CD4-positive, alpha-beta T cell treated with Interleukin-6 for 4 hours (primary cell): Measurements from ENCODE around the gene RAB8A.

Experiments
- DNase-seq: peaks from one replicate; pipeline ENCODE4 v3.0.0-alpha.2; 2020; ENCODE audit warnings: mixed read lengths

RAB8A gene

DNA sequence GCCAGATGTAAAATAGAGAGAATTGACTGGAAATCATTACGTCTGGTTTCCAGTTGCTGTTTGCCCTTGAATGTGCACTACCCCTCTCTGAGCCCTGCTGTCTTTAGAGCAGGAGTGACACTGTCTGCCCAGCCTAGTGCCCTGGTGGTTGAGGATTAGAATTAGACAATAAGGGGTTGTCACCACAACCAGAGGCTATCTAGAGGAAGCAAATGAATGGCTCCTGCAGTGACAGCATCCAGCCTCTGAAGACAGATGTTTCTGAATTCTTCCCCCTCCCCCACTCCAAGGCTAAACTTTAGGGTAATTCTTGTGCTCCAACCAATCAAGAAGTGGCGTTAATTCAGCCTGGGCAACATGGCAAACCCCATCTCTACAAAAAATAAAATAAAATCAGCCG, 2.0 kb downstream of the RAB8A start:
- no peak for DNase-seq

DNA sequence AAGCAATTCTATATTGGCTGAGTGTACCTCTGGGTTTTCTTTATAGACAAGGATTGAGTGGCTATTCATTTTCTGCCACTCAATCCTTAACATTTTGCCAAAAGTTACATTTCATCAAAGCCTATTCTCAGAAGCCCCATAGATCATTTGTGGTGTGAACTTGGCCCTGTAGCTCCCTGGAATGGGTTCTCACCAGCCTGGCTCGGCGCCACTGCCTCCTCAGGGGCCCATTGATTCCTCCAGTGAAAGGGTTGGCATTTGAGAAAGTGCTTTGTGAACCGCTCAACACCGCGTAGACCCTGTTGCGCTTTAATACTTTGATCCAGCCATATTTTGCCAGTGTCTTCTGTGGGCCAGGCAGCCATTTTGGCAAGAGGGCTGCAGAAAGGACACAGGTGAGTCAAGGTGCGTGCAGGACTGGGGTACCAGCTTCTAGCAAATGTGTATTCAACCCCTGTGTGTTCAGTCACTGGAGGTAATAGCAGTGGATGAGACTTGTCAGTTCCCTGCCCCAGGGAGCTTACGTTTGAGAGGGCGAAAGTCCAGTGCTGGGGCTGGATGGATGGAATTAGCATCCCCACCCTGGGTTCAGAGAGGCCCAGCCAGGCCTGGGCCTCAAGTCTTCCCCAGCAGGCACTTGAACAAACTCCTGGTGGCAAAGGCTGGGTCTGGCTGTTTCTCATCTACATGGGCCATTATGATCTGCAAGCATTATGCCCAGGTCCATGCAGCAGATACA, 3.8 kb downstream of the RAB8A start:
- DNase-seq, result no peak

DNA sequence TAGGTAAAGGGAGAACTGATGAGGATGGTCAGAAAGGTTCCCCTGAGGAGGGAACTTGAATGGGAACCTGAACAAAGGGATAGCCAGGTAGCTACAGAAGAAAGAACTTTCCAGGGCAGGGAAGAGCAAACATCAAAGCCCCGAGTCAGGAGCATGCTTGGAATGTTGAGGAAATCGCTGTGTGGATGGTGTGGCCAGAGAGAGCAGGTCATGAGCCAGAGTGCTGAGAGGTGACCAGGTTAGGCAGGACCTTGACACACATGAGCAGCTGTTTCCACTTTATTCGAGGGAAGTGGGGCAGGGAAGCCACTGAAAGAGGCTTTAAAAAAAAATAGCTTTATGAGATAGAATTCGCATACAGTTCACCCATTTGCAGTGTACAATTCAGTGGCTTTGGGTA, 4.4 kb downstream of the RAB8A start:
- DNase-seq, result no peak

DNA sequence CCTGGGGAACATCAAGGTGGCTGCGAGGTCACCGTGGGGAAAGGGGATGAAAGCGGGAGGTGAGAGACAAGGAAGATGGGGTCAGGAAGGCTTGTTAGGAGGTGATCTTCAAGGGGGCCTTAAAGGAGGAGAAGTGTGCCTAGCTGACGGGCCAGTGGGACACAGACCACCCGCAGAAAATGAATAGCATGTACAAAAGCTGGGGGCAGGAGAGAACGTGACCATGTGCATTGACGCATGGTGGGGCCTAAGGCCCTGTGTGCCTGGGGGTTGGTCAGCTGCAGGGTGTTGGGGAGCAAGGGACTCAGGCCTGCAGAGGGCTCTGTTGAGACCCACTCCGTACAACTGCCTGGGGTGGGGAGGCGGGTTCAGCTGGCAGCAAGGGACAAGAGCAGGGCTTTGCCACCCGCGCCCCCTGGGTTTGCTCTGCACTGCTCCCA, 5.9 kb downstream of the RAB8A start:
- DNase-seq, result no peak

DNA sequence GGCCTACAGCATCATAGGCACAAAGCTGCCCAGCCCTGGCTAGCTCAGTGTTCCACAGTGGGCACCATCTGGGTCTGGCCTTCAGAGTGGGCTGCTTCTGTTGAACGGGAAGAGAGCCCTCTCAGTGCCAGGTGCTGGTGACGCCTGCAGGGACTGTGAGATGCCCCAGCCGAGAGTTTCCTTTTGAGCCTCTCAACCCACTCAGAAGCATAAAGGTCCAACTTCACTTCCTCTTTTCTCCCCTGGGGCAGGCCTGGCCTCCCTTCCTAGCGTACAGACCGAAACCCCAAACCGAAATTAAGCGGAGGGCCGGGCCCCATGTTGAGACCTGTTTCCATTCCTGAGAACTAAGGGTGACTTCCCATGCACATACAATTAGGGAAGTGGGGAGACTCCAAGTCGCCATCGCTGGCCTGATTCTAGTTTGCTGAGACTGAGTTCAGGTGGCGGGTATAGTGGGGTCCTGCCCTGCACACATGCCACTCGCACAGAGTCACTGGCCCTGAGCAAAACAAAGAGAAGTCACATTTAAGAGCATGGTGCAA, 6.9 kb downstream of the RAB8A start:
- no peak for DNase-seq

DNA sequence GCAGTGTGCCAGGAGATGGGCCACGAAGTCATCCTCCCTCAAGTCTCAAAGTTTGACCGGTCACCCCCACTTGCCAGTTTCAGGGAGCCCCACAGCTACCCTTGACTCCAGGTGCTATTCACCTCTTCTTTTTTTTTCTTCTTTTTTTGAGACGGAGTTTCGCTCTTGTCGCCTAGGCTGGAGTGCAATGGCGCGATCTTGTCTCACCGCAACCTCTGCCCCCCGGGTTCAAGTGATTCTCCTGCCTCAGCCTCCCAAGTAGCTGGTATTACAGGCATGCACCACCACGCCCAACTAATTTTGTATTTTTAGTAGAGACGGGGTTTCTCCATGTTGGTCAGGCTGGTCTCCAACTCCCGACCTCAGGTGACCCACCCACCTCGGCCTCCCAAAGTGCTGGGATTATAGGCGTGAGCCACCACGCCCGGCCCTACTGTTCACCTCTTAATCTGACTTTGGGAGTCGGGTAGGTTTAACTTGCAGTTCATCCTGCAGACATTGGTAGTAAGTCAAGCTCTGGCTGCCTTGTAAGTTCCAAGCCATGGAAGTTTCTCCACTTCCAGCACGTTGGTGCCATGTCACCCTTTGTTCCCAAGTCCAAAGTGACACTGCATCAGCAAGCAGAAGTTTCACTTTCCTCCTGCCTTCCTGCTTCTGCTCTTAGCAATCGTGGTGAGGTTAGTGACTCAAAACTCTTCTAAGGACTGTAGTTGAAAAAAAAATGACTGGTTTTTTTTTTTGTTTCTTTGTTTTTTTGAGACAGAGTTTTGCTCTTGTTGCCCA, 7.6 kb downstream of the RAB8A start:
- DNase-seq, result peak; percentile 20

DNA sequence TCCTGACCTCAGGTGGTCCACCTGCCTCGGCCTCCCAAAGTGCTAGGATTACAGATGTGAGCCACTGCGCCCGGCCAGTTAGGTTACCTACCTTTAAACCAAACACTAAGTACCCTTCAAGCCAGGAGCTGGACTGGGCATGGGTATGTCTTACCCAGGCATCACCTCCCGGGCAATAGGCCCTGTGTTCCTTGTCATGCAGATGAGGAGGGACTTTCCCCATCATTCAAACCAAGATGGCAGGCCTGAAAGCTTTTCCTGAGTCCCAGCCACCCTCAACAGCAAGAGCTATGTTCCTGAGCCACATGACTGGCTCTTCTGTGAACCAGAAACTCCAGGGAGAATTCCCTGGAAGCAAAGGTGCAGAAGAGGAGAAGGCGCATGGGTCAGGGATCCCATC, 9.5 kb downstream of the RAB8A start:
- DNase-seq, result no peak

DNA sequence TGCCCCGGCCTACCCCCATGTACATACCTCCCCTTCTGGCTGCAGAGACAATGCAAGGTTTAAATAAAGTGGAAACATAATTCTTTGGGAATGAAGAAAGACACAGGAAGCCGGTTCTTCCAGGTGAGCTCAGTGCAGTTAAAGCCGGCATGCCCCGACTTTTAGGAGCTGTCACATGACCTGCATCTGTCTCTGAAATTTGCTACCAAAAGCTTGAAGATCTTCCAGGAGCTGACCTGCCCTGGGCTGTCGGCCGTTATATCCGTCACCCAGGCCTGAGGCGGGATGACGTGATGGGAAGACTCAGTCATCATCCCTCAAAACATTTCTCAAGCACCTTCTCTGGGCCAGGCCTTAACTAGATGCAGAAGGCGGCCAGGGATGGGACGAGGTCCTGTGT, 10.3 kb downstream of the RAB8A start:
- DNase-seq, result no peak

DNA sequence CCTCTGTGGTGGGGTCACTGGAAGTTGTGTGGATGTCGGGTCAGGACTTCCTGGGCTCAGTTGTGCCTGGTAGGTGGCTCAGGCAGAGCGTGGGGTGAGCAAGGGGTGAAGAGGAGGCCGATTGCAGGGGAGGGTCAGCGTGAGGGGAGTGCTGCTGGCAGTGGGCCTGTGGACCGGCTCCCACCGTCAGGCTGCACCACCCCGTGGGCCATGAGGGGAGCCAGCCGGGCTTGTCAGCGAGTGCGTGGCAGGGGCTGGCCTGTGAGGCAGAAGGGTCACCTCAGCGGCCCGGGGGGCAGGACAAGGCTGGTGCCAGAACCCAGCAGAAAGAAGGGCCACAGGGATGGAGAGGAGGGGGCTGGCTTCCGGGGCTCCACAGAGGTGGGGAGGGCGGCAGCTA, 13.3 kb downstream of the RAB8A start:
- DNase-seq, result no peak

DNA sequence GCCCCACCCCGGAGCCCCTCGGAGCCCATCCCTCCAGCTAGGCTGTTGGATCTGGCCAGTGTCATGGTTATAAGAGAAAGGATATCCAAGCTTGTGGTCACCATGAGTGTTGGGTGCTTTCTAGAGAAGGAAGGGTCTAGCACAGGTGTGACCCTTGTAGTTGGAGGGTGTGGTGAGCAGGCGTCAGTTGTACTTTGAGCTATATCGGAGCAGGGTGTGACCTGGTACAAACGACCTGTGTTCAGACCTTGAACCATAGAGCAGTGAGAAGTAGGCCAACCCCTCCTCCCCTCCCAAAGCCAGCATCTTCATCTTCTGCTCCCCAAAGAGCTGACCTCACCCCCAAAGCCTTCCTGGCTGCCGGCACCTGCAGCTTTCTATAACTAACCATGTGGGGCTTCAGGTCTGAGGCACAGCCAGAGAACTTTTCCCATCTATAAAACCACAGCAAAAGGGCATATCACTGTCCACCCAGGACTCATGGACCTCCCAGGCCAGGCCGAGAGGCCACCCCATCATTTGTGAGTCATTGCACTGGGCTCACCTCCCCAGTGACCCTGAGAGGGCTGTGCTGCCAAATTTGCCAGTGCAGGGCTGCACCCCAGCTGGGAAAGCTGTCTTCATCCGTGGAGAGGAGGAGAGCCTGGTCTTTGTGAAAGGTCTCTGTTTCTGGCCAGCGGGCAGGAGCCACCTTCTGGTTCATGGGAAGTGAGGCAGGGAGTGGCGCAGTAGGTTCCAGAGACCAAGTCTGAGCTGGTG, 14.2 kb downstream of the RAB8A start:
- DNase-seq, result no peak

DNA sequence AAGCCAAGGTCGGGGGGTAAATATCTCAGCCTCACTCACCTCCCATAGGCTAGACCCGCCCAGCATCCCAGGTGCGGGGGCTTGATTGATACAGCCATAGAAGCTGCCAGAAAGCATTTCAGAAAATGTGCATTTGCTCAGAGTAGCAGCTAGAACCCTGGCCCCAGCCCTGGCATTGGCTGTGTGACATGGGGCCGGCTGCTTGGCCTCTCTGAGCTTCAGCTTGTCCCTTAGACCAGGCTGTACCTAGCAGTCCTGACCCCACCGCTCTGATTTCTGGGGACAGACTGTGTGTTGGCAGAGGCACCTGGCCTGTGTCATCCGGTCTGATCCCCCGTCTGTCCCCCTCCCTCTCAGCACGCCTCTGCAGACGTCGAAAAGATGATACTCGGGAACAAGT, 15.4 kb downstream of the RAB8A start:
- DNase-seq, result no peak

DNA sequence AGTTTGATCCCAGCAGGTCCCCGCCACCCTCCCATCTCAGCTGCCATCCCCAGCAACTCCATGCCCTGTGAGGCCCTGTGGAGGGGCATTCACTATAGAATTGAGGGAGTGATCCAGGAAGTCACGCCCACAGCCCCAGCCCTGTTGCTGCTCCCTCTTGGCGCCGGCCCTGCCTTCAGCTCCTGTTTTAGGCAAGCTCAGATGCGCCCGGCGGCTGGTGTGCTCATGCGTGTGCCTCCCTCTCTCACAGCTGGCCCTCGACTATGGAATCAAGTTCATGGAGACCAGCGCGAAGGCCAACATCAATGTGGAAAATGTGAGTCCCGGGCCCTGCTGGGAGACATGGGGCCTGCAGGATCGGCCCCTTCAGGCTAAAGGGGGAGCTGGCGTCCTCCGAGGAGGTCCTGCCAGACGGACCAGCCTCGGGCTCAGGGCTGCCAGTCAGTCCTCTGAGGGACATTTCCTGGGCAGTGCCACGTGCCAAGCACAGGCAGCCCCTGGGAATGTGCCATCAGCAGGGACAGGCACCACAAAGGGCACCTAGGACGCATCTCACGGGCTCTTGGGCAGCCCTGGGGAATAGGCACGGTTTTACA, 16.2 kb downstream of the RAB8A start:
- no peak for DNase-seq

DNA sequence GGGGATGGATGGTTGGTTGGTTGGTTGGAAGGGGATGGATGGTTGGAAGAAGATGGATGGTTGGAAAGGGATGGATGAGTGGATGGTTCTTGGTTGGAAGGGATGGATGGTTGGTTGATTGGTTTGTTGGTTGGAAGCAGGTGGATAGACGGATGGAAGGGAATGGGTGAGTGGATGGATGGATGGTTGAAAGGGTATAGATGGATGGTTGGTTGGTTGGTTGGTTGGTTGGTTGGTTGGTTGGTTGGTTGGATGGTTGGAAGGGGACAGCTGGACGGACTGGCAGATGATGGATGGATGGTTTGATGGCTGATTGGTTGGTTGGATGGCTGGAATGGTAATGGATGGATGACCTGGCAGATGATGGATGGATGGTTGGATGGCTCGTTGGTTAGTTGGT, 20.0 kb downstream of the RAB8A start:
- DNase-seq, result no peak

DNA sequence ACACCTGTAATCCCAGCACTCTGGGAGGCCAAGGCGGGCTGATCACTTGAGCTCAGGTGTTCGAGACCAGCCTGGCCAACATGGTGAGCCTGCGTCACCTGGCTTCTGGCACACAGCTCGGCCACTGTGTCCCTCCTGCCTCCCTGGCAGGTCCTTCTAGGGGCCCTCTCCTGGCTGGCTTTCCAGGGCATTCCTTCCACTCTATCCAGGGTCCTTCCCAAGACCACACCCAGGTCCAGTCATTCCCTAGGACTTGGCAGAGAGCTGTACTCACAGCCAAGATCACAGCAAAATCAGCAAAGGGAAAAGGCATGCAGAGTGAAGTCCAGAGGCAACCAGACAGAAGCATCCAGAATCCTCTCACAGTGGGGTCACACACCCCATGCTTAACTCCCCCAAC, 22.1 kb downstream of the RAB8A start:
- no peak for DNase-seq

DNA sequence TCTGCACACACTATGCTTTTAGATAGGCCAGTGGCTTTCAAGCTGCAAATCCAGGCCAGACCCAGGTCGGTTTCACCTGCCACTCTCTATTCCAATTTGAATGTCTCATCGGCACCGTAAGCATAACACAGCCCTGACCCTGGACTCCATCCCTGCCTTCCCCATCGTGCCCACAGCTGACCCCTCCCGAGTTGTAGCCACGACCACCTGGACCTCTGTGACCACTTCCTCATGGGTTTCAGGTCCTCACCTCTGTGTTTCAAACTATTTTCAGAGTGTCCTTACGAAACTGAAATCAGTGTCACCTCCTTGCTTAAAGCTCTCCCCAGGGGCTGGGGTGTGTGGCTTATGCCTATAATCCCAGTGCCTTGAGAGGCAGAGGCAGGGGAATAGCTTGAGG, 22.8 kb downstream of the RAB8A start:
- no peak for DNase-seq

DNA sequence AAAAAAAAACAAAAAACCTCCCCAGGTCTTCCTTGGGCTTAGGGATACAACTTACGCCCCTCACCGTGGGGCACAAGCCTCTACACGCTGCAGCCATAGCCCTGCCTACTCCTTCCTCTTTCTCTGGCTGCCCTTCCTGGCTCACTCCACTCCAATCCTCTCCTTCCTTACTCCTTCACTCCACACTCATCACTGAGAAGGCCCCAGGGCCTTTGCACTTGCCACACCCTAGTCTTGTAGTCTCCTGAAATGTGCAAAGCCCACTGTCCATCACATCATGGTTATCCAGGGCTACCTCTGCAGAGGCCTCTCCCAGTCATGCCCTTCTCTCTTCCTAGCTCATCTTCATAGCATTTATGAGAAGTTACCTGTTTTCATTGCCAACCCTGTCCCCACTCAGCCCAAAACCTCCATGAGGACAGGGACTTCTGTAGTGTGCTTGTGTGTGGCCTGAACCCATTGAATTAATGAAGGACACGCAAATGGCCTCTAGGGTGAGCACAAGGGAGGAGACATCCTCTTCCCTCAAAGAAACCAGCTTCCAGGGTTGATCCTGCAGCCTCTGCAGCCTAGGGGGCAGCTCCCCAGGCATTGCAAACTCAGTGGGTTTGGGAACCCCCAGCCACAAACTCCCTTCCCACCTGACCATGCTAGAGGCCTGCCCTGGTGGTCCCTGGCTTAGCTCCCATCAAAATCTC, 23.9 kb downstream of the RAB8A start:
- DNase-seq, result no peak

DNA sequence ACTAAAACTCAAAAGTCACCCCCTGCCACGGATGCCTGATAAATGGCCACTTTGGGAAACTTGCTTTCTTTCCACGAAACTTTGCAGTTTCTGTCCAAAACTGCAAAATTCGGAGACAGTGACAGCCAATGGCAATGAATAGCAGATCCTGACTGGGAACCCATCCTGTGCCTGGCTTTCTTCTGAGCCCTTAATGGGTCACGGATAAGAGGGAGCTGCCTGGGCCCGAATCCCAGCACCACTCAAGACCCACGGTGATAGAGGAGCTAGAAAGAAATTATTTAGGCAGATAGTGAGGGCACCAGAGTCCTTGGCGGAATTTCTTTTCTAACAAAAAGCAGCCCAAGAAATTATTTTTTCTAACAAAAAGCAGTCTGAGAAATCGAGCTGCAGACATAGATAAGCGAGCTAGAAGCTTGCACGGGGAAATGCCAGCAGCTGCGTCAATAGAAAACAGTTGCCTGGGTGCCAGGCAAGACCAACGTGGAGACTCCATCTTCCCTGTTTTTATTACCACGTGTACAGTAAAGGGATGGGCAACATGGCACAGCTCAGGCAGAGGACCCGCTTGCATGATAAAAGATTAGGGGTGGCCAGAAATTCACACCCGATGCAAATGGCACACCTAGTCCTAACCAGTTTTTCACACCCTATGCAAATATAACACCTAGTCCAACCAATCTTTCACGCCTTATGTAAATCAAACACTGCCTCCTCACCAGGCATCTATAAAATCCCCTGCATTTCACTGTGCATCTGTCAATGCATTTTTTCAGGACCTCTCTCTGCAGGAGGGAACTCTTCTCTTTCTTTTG, 24.7 kb downstream of the RAB8A start:
- DNase-seq, result no peak

DNA sequence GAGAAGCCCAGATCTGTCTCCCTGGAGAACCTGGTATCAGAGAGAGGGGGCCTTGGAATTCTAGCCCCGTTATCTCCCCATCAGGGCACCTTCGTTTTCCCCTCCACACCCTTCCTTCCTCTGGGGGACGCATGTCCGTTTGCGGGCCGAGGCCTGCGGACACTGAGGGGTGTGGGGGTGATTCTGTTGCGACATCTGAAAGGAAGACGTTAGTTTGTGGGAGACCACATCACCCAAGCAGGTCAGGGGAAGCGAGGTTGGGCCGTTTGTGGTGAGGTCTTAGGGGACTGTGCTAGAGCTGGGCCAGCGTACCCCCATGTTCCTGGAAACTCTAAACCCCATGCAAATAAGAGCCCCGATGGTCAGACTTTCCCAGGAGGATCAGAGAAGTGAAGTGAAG, 28.1 kb downstream of the RAB8A start:
- DNase-seq, result no peak

DNA sequence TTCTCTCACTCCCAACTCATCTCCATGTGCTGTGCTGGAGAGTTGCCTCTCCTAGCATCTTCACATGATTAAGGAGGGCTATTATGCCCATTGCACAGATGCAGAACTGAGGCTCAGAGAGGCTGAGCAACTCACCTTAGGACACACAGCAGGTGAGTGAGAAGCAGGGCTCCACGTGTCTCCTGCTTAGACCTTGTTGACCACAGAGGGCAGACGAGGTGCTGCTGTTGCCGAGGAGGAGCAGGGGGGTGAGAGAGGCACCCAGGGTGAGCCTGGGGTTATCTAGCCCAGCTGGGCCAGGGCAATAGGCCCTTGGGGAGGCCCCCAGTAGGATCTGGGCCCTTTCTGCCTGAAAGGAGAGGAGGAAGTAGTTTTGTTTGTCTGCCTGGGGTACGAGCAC, 29.4 kb downstream of the RAB8A start:
- DNase-seq, result no peak

DNA sequence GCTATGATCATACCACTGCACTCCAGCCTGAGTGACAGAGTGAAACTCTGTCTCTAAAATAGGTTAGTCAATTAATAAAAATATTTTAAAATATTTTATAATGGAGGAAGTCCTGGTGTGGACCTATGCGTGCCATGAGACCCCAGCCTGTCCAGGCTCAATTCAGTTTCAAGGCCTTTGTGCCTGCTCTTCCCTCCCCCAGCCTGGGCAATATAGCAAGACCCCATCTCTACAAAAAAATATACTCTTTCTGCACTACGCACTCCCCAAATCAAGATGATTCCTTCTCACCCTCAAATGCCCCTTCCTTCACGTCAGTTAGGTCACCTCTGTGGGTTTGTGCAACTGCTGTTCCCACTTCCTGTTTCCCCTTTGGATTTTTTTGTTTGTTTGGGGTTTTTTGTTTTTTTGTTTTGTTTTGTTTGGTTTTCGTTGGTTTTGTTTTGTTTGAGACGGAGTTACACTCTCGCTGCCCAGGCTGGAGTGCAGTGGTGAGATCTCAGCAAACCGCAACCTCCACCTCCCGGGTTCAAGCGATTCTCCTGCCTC, 30.4 kb downstream of the RAB8A start:
- DNase-seq, result no peak
